Hematopoietic multipotent progenitor cell treated with erythropoietin and hydrocortisone succinate and interleukin-3 and kit ligand, for 4 days (in vitro differentiated cells): ENCODE data around the gene NRG2.

Experiments
- DNase-seq: peaks from one replicate; pipeline ENCODE4 v3.0.0-alpha.2; 2015

NRG2 gene

DNA sequence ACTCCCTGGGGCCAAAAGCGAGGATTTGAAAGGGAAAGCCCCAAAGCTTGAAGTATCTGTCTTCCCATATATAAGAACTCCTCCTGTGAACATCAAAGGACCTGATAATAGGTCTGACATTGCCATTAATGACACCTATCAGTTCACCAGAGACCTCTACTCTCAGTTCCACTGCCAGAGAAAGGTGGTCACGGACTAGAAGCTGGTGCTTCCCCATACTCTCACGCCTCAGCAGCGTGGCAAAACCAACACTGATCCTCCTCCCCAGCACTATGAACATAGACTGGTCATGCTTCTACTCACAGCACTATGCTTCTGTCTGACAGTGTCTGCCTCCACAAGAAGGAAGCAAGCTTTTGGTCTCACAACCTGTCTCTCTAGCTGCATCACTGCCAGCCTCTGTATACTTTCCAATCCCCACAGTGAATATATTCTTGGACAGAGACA lies 37.9 kb downstream of the NRG2 start:
- no peak for DNase-seq

DNA sequence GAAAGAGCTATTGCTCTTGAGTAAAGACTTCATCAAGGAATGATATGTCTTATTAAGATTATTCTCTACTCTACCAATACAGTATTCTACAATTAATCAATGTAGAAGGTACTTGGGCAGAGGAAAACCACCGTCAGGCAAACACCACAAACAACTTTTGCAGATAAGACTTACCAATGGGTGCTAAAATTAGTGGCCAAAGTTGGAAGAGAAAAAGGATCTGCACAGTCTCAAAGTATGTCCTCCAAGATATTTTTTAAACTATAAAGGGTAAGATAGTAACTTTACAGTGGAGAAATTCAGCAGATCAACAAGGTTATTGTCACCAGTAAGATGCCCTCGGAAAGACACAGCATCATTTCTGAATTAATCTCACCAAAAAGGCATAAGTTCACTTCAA lies 38.9 kb downstream of the NRG2 start:
- no peak for DNase-seq

DNA sequence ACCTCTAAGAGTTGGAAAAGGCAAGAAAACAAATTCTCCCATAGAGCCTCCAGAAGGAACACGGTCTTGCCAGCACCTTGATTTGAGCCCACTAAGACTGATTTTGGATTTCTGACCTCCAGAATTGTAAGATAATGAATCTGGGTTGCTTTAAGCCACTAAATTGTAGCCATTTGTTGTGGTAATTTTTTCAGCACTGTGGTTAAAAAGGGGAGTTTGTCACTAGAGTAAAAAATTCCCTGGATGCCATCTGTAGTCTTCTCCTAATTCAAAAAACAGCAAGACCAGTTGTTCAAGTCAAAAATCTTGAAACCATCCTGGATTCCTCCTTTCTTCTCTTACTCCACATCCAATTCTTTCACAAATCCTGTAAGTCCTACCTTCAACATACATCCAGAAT lies 39.6 kb downstream of the NRG2 start:
- no peak for DNase-seq

DNA sequence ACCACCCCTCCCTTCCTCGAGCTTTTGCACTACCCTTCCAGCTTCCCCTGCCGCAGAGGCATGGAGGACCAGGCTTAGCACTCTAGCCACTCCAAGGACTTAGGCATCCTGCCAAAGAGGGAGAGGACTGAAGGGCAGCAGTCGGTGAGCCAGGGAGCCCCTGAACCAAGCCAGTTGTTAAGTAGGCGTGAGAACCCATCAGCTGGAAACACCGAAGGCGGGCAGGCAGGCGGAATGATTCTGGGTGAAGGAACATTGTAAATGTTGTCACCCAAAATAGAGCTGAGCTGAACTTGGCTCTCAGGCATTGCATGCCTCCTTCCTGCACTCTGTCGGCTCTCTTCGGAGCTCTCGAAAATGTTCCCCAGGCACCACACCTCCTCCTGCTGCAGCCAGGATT lies 42.8 kb downstream of the NRG2 start:
- no peak for DNase-seq

DNA sequence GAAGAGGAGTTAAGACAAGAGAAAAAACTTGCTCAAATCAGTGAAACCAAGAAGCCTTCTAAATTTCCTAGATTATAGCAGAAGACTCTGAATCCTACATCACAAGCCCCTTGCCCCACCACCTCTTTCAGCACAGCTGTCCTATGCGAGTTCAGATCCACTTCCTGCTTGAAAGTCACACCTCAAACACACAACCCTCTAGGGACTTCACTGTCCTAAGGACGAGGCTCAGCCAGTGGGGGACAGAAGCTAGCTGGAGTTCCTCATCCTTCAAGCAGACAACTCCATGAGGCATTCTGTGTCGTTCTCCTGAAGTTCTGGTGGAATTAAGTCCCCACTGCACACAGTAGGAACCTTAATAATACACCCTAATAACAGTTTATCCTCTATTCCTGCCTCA lies 44.3 kb downstream of the NRG2 start:
- no peak for DNase-seq

DNA sequence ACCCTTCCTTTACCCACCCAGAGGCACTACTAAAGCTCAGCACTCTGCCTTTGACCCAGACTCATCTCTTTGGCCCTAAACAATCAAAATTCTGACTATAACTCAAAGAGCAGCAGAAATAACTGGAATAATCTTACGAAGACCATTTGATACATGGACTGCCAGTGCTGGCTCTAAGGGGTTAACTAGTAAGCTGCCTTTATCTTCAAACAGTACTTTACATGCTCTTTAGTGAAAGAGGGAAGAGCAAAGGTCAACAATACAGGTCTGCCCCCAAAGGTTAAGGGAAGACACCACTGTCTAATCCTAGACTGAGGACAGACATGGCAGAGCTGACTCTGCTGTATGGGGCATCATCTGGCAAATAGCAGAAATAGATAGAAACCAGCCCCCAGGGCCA lies 45.8 kb downstream of the NRG2 start:
- no peak for DNase-seq

DNA sequence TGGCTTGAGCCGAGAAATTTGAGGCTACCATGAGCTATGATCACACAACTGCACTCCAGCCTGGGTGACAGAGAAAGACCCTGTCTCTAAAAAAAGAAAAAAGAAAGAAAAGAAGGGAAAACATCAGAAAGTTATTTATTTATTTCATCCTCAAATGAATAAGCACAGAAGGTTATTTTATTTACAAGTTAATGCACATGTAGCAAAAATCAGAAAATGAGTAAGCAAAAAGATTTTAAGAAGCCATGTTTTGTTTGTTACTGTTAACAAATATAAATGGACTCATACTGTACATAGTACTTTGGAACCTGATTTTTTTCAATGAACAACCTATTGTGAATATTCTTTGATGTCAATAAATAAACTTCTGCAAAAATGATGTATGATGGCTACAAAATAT lies 47.2 kb downstream of the NRG2 start:
- DNase-seq, result no peak

DNA sequence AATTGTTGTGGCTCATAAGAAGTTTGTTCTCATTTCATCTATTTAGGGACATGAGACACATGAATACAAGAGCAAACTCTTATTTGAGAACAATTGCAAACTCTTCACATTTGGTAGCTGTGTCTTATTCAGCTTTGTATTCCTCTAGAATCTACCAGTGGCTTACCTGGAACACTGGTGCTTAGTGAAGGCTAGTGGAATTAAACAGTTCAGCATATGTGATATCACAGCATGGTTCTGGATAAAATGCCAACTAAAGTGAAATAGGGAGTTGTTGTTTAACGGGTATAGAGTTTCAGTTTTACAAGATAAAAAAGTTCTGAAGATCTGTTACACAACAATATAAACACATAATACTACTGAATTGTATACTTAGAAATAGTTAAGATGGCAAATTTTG lies 48.9 kb downstream of the NRG2 start:
- DNase-seq, result no peak

DNA sequence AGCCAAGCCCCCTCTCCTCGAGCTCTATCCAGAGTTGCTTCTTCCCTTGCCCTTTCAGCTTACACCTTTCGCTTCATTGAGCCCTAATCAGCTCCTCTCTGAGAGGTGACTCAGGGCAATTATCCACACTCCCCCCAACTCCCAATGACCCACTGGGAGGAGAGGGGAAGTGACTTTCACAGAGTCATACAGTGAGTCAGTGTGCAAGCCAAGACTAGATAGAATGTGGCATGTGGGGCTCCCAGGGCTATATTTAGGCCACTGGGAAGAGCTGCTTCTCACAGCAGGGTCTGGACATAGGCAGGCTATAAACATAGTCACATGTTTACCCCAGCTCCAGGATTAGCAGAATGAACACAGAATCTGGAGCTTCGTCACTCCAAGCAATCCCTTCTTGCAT lies 57.4 kb downstream of the NRG2 start:
- DNase-seq, result no peak

DNA sequence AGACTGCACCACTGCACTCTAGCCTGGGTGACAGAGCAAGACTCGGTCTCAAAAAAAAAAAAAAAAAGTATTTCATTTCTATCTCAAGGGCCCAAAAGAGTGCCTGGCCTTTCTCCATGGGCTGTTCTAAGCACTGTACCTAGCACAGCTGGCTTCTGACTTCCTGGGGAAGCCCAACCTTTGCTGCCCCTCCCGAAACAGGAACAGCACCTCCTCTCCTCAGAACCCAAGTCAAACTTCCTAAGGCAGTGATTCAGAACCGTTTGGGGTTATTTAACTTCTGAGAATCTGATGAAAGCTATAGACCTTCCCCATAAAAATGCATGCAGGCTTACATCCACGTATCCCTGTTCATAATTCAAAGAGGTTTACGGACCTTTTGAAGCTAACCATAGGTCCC lies 57.8 kb downstream of the NRG2 start:
- DNase-seq, result no peak

DNA sequence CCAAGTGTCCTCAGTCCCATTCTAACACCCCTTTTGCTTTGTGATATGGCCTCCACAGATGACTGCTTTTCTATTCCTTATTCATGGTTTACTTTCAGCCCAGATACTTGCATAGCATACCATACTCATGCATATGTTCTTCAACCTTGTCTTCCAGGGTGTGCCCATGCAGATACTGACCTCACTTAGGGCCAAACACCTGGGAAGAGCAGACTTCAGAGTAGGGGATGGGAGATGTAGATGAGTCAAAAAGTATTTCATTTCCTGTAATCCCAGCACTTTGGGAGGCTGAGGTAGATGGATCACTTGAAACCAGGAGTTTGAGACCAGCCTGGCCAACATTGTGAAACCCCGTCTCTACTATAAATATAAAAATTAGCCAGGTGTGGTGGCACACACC lies 58.3 kb downstream of the NRG2 start:
- DNase-seq, result no peak

DNA sequence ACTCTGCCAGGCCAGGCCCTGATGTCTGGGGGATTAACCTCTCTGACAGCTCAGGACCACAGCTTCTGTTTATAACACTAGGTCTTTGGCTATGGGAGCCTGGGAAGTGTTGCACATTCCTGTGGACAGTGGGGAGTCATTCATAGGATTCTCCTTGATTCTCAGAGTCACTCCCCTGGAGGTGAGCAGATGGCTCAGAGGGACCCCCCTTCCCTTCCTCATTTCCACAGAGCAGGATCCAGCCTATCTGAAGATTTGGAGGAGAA lies 60.2 kb downstream of the NRG2 start:
- DNase-seq, result no peak

DNA sequence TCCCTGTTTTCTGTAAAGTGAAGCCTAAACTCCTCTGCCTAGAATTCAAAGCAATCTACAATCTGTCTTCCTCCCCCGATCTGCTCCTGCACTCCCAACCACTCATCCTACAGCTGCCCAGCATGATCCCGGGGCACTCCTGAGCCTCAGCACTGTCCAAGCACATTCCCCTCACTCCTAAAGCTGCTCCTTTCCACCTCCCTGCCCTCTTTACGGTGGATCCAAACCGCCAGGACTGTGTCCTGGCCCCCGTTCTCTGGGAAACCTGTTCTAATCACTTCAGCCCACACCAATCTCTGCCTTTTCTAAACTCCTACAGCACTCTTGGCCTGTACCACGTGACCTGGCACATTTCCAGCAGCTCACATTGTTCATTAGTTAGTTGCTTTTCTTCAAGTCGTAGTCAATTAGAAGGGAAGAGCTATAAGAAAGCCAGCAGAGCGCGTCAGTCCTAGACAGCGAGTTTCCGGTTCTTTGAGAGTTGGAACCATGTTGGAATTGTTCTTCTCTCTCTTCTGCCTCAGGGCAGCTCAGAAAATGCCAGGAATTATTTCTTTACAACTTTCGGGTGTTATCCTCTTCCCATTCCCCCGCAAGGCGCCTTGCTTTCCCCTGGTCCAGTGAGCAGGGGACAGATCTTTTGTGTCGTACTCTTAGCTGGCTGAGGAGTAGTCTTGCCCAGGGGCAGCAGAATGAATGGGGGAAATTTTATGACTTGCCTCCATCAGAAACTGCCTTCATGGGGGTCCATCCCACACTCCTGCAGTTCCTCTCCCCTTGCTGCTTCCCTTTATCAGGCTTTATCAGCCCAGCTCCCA lies 60.7 kb downstream of the NRG2 start:
- DNase-seq, result peak; percentile 11

DNA sequence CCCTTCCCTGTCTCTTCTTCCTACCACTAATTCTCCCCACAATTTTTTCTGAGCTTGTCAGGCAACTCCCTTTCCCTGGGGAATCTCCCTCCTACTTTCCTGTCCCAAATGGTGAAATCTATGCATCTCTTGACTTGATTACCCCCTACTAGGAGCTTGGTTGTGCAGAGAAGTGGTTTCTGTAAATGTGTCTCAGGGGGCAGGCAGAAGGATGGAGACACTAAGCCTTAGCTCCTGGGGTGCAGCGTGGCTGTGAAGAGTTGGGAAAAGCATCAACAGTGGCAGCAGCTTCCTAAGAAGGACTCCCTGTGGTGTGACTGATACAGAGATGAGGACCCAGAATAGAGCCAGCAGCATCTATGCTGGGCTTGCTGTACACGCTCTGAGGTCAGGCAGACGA lies 62.3 kb downstream of the NRG2 start:
- DNase-seq, result no peak

DNA sequence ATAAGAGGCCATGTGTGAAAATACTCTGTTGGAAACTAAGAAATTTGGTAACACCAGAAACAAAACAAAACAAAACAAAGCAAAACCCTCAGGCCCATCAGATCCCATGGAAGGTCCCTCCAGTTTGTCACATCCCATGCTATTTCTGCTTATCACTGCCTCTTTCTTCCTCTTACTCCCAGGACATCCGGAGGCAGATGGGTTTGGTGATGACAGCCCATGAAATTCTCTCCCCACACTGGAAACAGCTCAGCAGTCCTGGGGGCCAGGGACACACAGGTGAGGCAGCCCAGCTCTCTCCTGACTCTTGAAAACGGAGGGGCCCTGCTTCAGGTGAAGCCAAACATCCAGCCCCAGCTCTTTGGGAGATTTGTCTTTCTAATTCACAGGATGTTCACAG lies 63.2 kb downstream of the NRG2 start:
- no peak for DNase-seq

DNA sequence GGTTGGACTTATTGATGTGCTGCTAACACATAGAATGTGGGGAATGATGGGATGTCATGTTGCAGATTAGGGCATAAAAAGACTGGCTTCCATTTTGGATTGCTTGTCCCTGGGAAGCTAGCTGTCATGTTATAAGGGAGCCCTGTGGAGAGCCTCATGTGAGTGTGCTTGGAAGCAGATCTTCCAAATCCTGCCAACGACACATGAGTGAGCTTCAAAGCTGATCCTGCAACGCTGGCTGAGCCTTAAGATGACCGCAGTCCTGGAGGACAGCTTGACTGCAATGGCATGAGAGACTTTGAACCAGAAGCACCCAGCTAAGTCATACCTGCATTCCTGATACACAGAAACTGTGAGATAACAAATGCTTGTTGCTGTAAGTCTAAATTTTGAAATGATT lies 63.6 kb downstream of the NRG2 start:
- no peak for DNase-seq

DNA sequence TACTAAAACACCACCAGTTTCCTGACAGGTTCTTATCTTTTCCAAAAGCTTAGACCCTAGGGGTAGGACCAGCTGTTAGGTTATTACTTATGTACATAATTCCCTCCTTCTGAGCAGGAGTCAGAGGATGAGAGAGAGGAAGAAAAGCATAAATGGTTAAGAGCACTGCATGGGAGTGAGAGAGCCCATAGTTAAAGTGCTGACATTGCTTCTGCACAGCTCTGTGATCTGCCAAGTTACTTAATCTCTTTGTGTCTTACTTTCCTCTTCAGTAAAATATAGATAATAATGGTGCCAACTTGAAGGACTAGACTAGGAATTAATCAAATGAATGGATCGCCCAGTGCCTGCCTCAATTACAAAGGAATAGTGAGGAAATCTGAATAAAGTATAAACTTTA lies 66.4 kb downstream of the NRG2 start:
- no peak for DNase-seq

DNA sequence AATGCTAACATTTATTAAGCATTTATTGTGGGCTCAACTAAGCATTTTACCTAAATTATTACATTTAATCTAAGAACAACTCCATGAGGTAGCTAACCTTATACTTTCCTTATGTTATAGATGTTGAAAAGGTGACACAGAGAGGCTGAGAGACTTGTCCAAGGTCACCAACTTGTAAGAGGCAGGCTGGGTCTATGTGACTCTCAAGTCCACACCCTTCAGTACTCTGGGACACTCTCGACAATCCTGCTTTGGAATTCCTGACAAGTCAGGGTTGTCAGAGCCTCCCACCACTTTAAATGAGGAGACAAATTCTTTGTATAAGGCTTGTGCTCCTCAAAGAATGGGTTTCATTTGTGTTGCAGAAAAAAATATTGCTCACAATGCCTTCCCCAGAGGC lies 67.2 kb downstream of the NRG2 start:
- no peak for DNase-seq

DNA sequence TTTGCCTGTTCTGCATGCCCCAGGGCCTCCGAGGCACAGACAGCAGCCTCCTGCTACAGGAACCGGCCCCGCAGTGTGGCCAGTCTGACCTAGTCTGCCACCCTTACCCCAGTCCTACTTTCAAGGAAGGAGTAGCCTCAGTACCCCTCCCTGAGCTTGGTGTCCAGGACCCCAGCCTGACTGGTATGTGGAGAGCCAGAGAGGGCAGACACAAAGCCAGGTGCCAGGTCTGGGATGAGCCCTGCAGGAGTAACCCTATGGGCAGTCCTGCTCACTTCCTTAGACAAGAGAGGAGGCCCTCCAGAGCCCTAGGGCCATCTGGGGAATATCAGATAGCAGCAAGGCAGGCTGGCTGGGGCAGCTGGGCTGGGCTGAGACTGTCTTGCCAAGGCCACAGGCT lies 67.8 kb downstream of the NRG2 start:
- DNase-seq, result no peak

DNA sequence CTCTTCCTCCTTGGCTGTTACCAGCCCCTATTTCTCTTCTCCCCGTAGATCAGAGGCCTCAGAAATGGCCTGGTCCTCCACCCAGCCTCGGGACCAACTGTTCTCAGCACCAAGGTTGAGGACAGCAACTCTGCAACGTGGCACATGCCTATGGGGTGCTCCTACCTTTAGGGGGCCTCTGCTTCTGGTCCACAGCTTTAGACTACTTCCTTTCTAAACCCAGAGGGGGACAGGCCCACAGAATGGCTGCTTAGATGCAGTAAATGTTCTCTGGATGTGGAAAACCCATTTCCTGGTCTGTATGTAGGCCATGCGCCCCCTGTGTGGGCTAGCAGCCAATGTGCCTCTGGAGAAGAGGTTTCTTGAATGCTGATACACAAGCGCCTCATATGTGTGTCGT lies 68.4 kb downstream of the NRG2 start:
- peak; percentile 30 for DNase-seq

DNA sequence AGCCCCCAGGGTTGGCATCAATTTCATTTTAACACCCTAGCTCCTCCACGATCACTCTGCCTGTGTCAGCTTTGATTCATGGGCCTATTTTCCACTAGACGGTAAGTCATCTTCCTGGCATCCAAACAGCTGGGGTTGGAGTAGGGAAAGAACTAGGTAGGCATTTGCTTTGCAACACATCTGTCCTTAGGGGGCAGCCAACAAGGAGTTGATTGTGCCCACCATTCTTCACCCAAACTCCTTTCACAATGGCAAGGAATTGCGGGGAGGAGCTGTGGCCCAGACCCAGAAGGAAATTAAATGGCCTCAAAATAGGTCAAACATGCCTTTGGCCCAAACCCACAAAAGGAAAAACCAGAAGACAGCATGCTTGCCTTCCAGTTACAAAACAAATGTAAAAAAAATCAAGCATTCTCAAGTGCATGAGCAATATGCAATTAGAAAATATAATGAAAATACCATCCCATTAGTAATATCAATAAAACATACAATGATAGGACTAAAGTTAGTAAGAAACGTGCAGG lies 71.8 kb downstream of the NRG2 start:
- DNase-seq, result no peak

DNA sequence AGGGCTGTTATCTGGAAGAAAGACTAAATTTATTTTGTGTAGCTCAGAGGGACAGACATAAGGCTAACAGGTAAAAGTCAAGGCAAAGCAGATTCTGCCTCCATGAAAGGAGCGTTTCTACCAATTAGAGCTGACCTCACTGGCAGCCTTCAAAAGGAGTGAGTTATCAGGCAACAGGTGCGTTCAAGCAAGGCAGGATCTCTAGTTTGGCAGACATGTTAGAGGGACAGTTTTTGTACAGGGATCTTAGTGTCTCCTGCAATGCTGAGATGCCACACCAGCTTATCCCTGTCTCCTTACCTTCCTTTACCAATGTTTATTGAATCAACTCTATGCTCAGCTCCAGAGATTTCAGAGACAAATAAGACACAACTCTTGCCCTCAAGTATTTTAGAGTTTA lies 73.8 kb downstream of the NRG2 start:
- DNase-seq, result no peak

DNA sequence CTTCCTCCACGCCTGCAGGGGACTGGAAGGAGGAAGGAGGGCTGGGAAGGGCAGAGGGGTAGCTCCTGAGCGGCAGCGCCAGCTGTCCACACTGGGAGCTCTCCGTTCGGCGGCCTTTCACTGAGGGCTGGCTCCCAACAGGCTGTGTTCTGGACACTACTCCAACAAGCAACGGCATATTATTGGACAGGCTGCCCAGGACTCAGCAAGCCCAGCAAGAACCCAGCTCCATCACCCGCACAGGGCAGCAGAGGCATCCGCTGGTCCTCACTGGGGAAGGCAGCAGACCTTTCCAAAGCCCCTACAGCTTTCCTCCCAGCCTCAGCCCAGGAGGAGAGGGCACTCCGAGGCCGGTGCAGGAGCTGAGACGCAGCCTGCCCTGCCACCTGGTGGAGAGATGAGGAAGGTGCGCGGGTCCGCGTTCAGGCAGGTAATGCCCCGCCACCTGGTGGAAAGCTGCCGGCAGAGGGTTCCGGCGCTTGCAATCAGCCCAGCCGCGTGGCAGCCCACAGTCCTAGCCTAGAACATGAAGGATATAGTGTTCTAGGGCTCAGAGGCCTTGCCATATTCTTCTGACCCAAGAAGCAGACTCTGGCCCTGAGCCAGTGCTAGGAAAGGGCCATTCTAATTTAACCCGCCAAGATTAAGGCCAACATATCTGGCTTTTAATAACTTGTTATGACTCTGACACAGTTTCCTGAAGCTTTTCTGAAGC lies 74.4 kb downstream of the NRG2 start:
- DNase-seq, result peak; percentile 90

DNA sequence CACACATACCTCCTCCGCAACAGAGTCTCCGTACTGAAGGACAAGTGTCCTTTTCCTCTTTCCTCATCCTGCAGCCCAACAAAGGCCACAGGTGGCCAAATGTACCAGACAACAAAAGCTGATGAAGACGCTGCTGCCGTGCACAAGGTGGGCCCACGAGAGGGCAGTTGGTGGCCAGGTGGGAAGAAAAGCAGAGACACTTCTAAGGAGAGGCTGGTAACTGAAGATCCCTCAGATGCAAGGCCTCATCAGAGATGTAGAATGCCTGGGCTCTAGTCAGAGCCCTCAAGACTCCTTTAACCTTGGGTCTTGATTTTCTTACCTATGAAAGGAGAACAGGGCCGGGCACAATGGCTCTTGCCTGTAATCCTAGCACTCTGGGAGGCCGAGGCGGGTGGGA lies 75.7 kb downstream of the NRG2 start:
- DNase-seq, result no peak

DNA sequence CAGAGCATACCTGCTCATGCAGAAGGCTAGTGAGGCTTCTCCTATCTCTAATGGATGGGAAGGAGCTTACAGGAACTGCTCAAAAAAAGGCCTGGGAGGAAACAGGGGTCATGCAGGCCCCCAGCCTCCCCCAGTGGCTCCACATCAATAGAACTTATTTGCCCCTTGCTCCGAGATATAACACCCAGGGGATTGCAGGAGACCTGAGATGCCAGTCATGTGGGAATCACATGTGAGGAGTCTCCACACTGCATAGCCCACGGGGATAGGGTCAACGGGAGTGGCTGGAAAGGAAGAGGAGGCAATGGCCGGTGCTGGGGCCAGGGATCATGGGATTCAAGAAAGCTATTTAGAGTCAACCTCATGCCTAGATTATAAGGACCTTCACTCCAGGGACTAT lies 76.2 kb downstream of the NRG2 start:
- DNase-seq, result no peak
